ENCODE measurements around the gene SIPA1. TPM values are rescaled to one million over a fixed set of nuclear protein-coding genes. Genes with fewer than 3 reads are reported as not detected.

SIPA1 gene
- total and polyA plus RNA-seq, 2 of the 8 experiments (the other 6 are each of a cell fraction or from before 2014, with no cell fraction given) = 35.3 to 72.2 TPM

DNA sequence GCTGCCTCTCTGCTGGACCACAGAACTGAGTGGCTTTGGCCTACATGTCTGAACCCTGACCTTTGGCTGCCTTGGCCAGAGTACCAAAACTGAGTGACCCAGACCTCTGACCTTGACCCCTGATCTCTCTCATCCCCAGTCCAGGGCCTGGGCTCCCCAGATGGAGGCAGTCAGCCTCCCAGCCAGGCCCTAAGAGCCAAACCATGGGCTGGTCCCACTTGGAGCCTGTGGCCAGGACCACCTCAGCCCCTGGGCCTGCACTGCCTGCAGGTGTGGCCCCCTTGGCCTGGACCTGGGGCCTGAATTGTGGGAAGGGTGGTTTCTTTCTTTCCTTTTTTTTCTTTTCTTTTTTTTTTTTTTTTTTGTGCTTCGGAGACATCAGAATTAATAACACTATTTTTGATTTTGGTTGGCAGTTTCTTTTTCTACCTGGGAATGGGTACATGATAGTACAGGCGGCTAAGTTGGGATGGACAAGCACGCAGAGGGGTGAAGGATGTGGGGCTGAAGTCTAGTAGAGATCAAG, 806 bp upstream of the SIPA1 start:
- H3K79me2 ChIP-seq (ENCODE audit: control insufficient read depth in 1 of 2, insufficient read depth in 2 of 2, low read length in 2 of 2) = no peaks in the 10 kb centered on the region
- TF ChIP-seq JUN (IDR thresholded peaks at IDR 0.05; ENCODE audit: low read depth, low read length) (no peak), MAX (IDR thresholded peaks at IDR 0.05) (no peak), RXRA (IDR thresholded peaks at IDR 0.05; ENCODE audit: insufficient read depth, low read depth, low read length) (no peak), TBP (IDR thresholded peaks at IDR 0.05; ENCODE audit: low read depth, low read length) (no peak), RNF2 (IDR thresholded peaks at IDR 0.05; ENCODE audit: borderline replicate concordance, low read depth, low read length, missing control alignments, poor library complexity, severe bottlenecking) (no peak), EP300 (IDR thresholded peaks at IDR 0.05; ENCODE audit: borderline replicate concordance in 1 of 2, low read depth in 2 of 2, low read length in 2 of 2) (no peak), SIX5 (IDR thresholded peaks at IDR 0.05; ENCODE audit: low read depth, low read length) (no peak), KDM1A (IDR thresholded peaks at IDR 0.05; ENCODE audit: borderline replicate concordance, low read length) (no peak), NANOG (IDR thresholded peaks at IDR 0.05; ENCODE audit: insufficient read depth, low read depth, low read length, poor library complexity, severe bottlenecking) (no peak), SAP30 (IDR thresholded peaks at IDR 0.05; ENCODE audit: insufficient read depth, insufficient replicate concordance, low read length) (no peak), TAF7 (optimal IDR thresholded peaks at IDR 0.05; ENCODE audit: borderline replicate concordance, low read depth, low read length) (no peak)
- no peak overlapping the region for H3K27ac ChIP-seq (ENCODE audit: low read depth, low read length)
- POLR2A ChIA-PET (ENCODE audit: partially characterized antibody) = interaction anchor here (1.0 to 6.9 kb wide), 11 partner anchors 10 to 223 kb away, joined by 3 to 55 read pairs (median 8); partner anchors contain the start of genes MUS81 and PCNX3
- H2BK120ac ChIP-seq (replicated peaks; ENCODE audit: low read depth, low read length) = no peak overlapping the region
- DNase-seq (ENCODE audit: low read depth in 1 of 2, low spot score in 2 of 2) (no peak), FAIRE-seq (no peak)
- no peaks in the 10 kb centered on the region for H3K9me3 ChIP-seq (ENCODE audit: insufficient read depth in 2 of 2, low read depth in 1 of 2, low read length in 1 of 2)
- H3K4ac ChIP-seq (replicated peaks; ENCODE audit: insufficient read length, low read depth, low read length) = peak overlapping the region; percentile 8
- H3K4me1 ChIP-seq (replicated peaks in 1 of 4; ENCODE audit: control insufficient read depth in 3 of 4, insufficient read depth in 4 of 4, low read length in 3 of 4) = peaks cover 3 to 22% (median 14%) of the 10 kb centered on the region in 4 experiments
- no peak overlapping the region for H3K14ac ChIP-seq (ENCODE audit: insufficient read length)
- H3K4me3 ChIP-seq (ENCODE audit: extremely low read depth in 1 of 4, insufficient read depth in 2 of 4, low read depth in 3 of 4, low read length in 4 of 4) = peak overlapping the region in 2 of 4 experiments; percentile 8 to 71; a peak in 3 of 8 replicates
- H3K18ac ChIP-seq (ENCODE audit: extremely low read depth, low read length) = no peak overlapping the region
- no peak overlapping the region for H4K5ac ChIP-seq (ENCODE audit: insufficient read length, low read depth, low read length)
- H4K91ac ChIP-seq (replicated peaks; ENCODE audit: insufficient read length, low read length) = peak overlapping the region; percentile 41
- peak overlapping the region; percentile 7; the same call in 1 of the 2 replicates for H4K8ac ChIP-seq (ENCODE audit: extremely low read depth, insufficient read depth, low read length)
- WGBS, 2 experiments (ENCODE audit: extremely low coverage in 1 of 2, insufficient coverage in 1 of 2, insufficient read length in 1 of 2, insufficient replicate concordance in 2 of 2, low coverage in 1 of 2, low lambda C conversion rate in 2 of 2, missing lambda C conversion rate in 1 of 2) = 84% methylated on average over 2 of the region's 3 CpGs; no CpG with 5 or more reads in 1 of the 2 experiments
- H3K36me3 ChIP-seq (ENCODE audit: control insufficient read depth in 2 of 4, insufficient read depth in 4 of 4, low read length in 3 of 4) = peaks cover 2 to 31% (median 18%) of the 10 kb centered on the region in 4 experiments; a peak in 6 of 8 replicates
- H2BK12ac ChIP-seq (ENCODE audit: low read depth, low read length) = no peak overlapping the region
- H2AFZ ChIP-seq (ENCODE audit: low read length) = no peak overlapping the region
- H3K56ac ChIP-seq (replicated peaks; ENCODE audit: insufficient read length, low read depth, low read length) = no peak overlapping the region
- peak overlapping the region; percentile 62 to 91 for H3K4me2 ChIP-seq (ENCODE audit: insufficient read depth in 1 of 2, low read depth in 2 of 2, low read length in 2 of 2)
- no peak overlapping the region for H3K9ac ChIP-seq (replicated peaks in 1 of 4; ENCODE audit: extremely low read depth in 1 of 4, low read depth in 3 of 4, low read length in 3 of 4)
- no peaks in the 10 kb centered on the region for H3K27me3 ChIP-seq (replicated peaks in 1 of 4; ENCODE audit: control insufficient read depth in 3 of 4, extremely low read depth in 1 of 4, insufficient read depth in 3 of 4, low read length in 3 of 4)
- H2BK5ac ChIP-seq (ENCODE audit: low read depth, low read length) = no peak overlapping the region
- H2AK5ac ChIP-seq (ENCODE audit: low read depth, low read length) = no peak overlapping the region
- CTCF ChIA-PET (ENCODE audit: partially characterized antibody) = interaction anchor here (0.6 to 2.5 kb wide), 13 partner anchors 8 to 333 kb away, joined by 3 to 21 read pairs (median 7); partner anchors contain the start of genes PCNX3 and RELA
- H2BK15ac ChIP-seq (ENCODE audit: low read length) = no peak overlapping the region
- H3K79me1 ChIP-seq (ENCODE audit: low read depth, low read length) = peaks cover 4% of the 10 kb centered on the region; the same call in 1 of the 2 replicates
- H3K23me2 ChIP-seq (ENCODE audit: low read depth, low read length) = peaks cover 3% of the 10 kb centered on the region; the same call in 1 of the 2 replicates
- H4K20me1 ChIP-seq (replicated peaks in 1 of 2; ENCODE audit: control insufficient read depth in 1 of 2, insufficient read depth in 2 of 2, low read length in 2 of 2) = peaks cover 0 to 10% of the 10 kb centered on the region in 2 experiments
- H2BK20ac ChIP-seq (ENCODE audit: low read length) = no peak overlapping the region
- H3K23ac ChIP-seq (ENCODE audit: insufficient read length) = no peak overlapping the region

Measured in H1 (cell line).